Activated CD8-positive, alpha-beta T cell treated with anti-CD3 and anti-CD28 coated beads, Interleukin-2, amount 10 ng/mL, durations not matched to agents 7 days and 5 days (primary cell): ENCODE measurements around the gene MFSD6. TPM values are rescaled to one million over a fixed set of nuclear protein-coding genes. Genes with fewer than 3 reads are reported as not detected.
"Not testable (repeated sequence)": the region's sequence is repeated elsewhere in the genome, so short reads cannot be mapped to it uniquely, and the experiment has no call there.

Source experiments
- ATAC-seq: fragments of 150-1000 bp; cut with Tn5 transposase; one replicate; pipeline ENCODE4 v1.10.0; 2021; ENCODE audit warnings: moderate library complexity
- CTCF ChIA-PET: fragments of 350-600 bp; sonication (Branson Sonifier 250); formaldehyde crosslinking; loops from one replicate; lab custom pipeline; 2021; ENCODE audit warnings: antibody characterized with exemption; lab: Charles Lee
- POLR2A ChIA-PET: fragments of 350-600 bp; sonication (Branson Sonifier 250); formaldehyde crosslinking; loops from one replicate; lab custom pipeline; 2021; ENCODE audit warnings: antibody characterized with exemption; lab: Charles Lee
- DNase-seq: peaks from one replicate; pipeline ENCODE4 v3.0.0-alpha.2; 2020
- H3K27ac Mint-ChIP-seq: one replicate; pipeline ENCODE4 v1.8.0; 2021; ENCODE audit warnings: mild to moderate bottlenecking, mixed read lengths
- H3K27me3 Mint-ChIP-seq: one replicate; pipeline ENCODE4 v1.8.0; 2021; ENCODE audit warnings: low read depth, mixed read lengths
- H3K36me3 Mint-ChIP-seq: one replicate; pipeline ENCODE4 v1.8.0; 2021; ENCODE audit warnings: low read depth, mixed read lengths
- H3K4me1 Mint-ChIP-seq: one replicate; pipeline ENCODE4 v1.8.0; 2021; ENCODE audit warnings: low read depth, mixed read lengths
- H3K4me3 Mint-ChIP-seq: one replicate; pipeline ENCODE4 v1.8.0; 2021; ENCODE audit warnings: mild to moderate bottlenecking, mixed read lengths
- H3K9me3 Mint-ChIP-seq: one replicate; pipeline ENCODE4 v1.8.0; 2022; ENCODE audit warnings: mixed read lengths; ENCODE audit not compliant: insufficient read depth
- total RNA-seq, 2 experiments: library from RNA; stranded (reverse); gene quantifications; one replicate each; pipeline ENCODE4 v1.2.3, GENCODE V29; 2021

Gene MFSD6
- total RNA-seq: 10 to 100 TPM; 51.8 to 53.2 TPM

- ATAC-seq: peak; percentile 62
- H3K27ac Mint-ChIP-seq: peak within 1 kb of the TSS; percentile 94
- H3K9me3 Mint-ChIP-seq: no peaks in the 10 kb centered on the region
- CTCF ChIA-PET: interaction anchor here (1.1 to 1.6 kb wide), 4 partner anchors 8 to 63 kb away, joined by 4 to 6 read pairs (median 4); no protein-coding TSS in a partner anchor
- DNase-seq: peak; percentile 70
- peaks cover 30% of the 10 kb centered on the region for H3K4me1 Mint-ChIP-seq
- peaks cover 15% of the 10 kb centered on the region for H3K36me3 Mint-ChIP-seq
- peak within 1 kb of the TSS; percentile 87 for H3K4me3 Mint-ChIP-seq
- POLR2A ChIA-PET: interaction anchor here (0.8 to 2.7 kb wide), 17 partner anchors 8 to 645 kb away, joined by 3 to 34 read pairs (median 5); partner anchors contain the start of genes GLS, NEMP2 and OSGEPL1
- no peaks in the 10 kb centered on the region for H3K27me3 Mint-ChIP-seq
Observed at GRCh38 chr2:190407662-190408537, at the start of gene MFSD6. Gene MFSD6 (plus strand): TSS chr2:190408355. CDS start chr2:190436030, 27,675 bp downstream.

GRCh38 chr2:190358655-190359448 is 49.3 kb upstream of the MFSD6 start:
- not testable (repeated sequence) for ATAC-seq, H3K36me3 Mint-ChIP-seq, H3K9me3 Mint-ChIP-seq, DNase-seq, H3K4me3 Mint-ChIP-seq, H3K27me3 Mint-ChIP-seq
- H3K27ac Mint-ChIP-seq: peak overlapping the region; percentile 53
- peaks cover 18% of the 10 kb centered on the region for H3K4me1 Mint-ChIP-seq
- POLR2A ChIA-PET: interaction anchor here (1.2 kb wide), 3 partner anchors 14 to 49 kb away, joined by 4 to 10 read pairs (median 6); partner anchors contain the start of genes HIBCH and MFSD6
- CTCF ChIA-PET: interaction anchor here (0.6 to 2.2 kb wide), 5 partner anchors 11 to 322 kb away, joined by 3 to 9 read pairs (median 5); partner anchors contain the start of gene INPP1

- Mint-ChIP-seq H3K9me3 (no peaks in the 10 kb centered on the region), H3K36me3 (peaks cover 3% of the 10 kb centered on the region), H3K27me3 (no peaks in the 10 kb centered on the region), H3K4me3 (peak overlapping the region; percentile 89), H3K27ac (no peak overlapping the region), H3K4me1 (peaks cover 18% of the 10 kb centered on the region)
- ATAC-seq (no peak), DNase-seq (no peak)
- CTCF ChIA-PET: interaction anchor here (0.8 to 2.2 kb wide), 5 partner anchors 9 to 598 kb away, joined by 3 to 7 read pairs (median 4); partner anchors contain the start of gene OSGEPL1
- POLR2A ChIA-PET: interaction anchor here (1.2 kb wide), 1 partner anchor 41 kb away, joined by 4 read pairs; the partner anchor contains the start of gene HIBCH
Observed at GRCh38 chr2:190360561-190360960, 47.6 kb upstream of the MFSD6 start.

GRCh38 chr2:190360965-190361364 is 47.2 kb upstream of the MFSD6 start:
- Mint-ChIP-seq H3K27me3 (no peaks in the 10 kb centered on the region), H3K36me3 (peaks cover 3% of the 10 kb centered on the region), H3K27ac (no peak overlapping the region), H3K9me3 (no peaks in the 10 kb centered on the region), H3K4me3 (peak overlapping the region; percentile 89), H3K4me1 (peaks cover 18% of the 10 kb centered on the region)
- ATAC-seq (no peak), DNase-seq (no peak)
- POLR2A ChIA-PET: no interaction called here
- CTCF ChIA-PET: interaction anchor here (1.1 to 2.2 kb wide), 4 partner anchors 9 to 598 kb away, joined by 3 to 7 read pairs (median 6); partner anchors contain the start of gene OSGEPL1

- ATAC-seq (no peak), DNase-seq (no peak)
- no peak overlapping the region for H3K27ac Mint-ChIP-seq
- peaks cover 18% of the 10 kb centered on the region for H3K4me1 Mint-ChIP-seq
- H3K27me3 Mint-ChIP-seq: no peaks in the 10 kb centered on the region
- H3K4me3 Mint-ChIP-seq: no peak overlapping the region
- no peaks in the 10 kb centered on the region for H3K9me3 Mint-ChIP-seq
- POLR2A ChIA-PET: no interaction called here
- CTCF ChIA-PET: interaction anchor here (1.6 to 2.2 kb wide), 3 partner anchors 8 to 42 kb away, joined by 4 to 7 read pairs (median 7); partner anchors contain the start of gene HIBCH
- H3K36me3 Mint-ChIP-seq: peaks cover 3% of the 10 kb centered on the region
Observed at GRCh38 chr2:190361572-190361971, 46.6 kb upstream of the MFSD6 start.

GRCh38 chr2:190362894-190363293 is 45.3 kb upstream of the MFSD6 start:
- Mint-ChIP-seq H3K27me3 (no peaks in the 10 kb centered on the region), H3K4me1 (peaks cover 18% of the 10 kb centered on the region), H3K4me3 (no peak overlapping the region), H3K36me3 (peaks cover 3% of the 10 kb centered on the region), H3K9me3 (no peaks in the 10 kb centered on the region), H3K27ac (no peak overlapping the region)
- DNase-seq (no peak), ATAC-seq (no peak)
- CTCF ChIA-PET: interaction anchor here (1.6 kb wide), 1 partner anchor 43 kb away, joined by 4 read pairs; the partner anchor contains the start of gene HIBCH
- POLR2A ChIA-PET: no interaction called here

GRCh38 chr2:190365499-190366204 is 42.5 kb upstream of the MFSD6 start:
- POLR2A ChIA-PET: interaction anchor here (0.8 kb wide), 1 partner anchor 46 kb away, joined by 4 read pairs; the partner anchor contains the start of gene HIBCH
- DNase-seq: no peak
- Mint-ChIP-seq H3K4me1 (peaks cover 7% of the 10 kb centered on the region), H3K27me3 (no peaks in the 10 kb centered on the region), H3K27ac (no peak overlapping the region), H3K4me3 (no peak overlapping the region), H3K36me3 (peaks cover 13% of the 10 kb centered on the region), H3K9me3 (no peaks in the 10 kb centered on the region)
- CTCF ChIA-PET: interaction anchor here (0.6 to 1.8 kb wide), 3 partner anchors 11 to 21 kb away, joined by 3 to 5 read pairs (median 3); no protein-coding TSS in a partner anchor
- ATAC-seq: no peak

GRCh38 chr2:190366248-190366753 is 41.9 kb upstream of the MFSD6 start:
- Mint-ChIP-seq H3K27ac (no peak overlapping the region), H3K27me3 (no peaks in the 10 kb centered on the region), H3K36me3 (peaks cover 13% of the 10 kb centered on the region), H3K9me3 (no peaks in the 10 kb centered on the region), H3K4me3 (no peak overlapping the region), H3K4me1 (peaks cover 5% of the 10 kb centered on the region)
- ATAC-seq: no peak
- ChIA-PET POLR2A (no interaction called here), CTCF (interaction anchor here (0.7 to 1.4 kb wide), 2 partner anchors 10 to 22 kb away, joined by 3 to 4 read pairs; partner anchors contain the start of gene INPP1)
- DNase-seq: no peak

- ChIA-PET CTCF (interaction anchor here (0.5 to 1.4 kb wide), 2 partner anchors 23 to 604 kb away, joined by 3 to 4 read pairs; partner anchors contain the start of gene INPP1), POLR2A (interaction anchor here (1.0 kb wide), 1 partner anchor 167 kb away, joined by 3 read pairs; no protein-coding TSS in a partner anchor)
- H3K4me3 Mint-ChIP-seq: no peak overlapping the region
- H3K4me1 Mint-ChIP-seq: peaks cover 1% of the 10 kb centered on the region
- ATAC-seq: no peak
- H3K27ac Mint-ChIP-seq: no peak overlapping the region
- no peaks in the 10 kb centered on the region for H3K9me3 Mint-ChIP-seq
- no peak for DNase-seq
- H3K36me3 Mint-ChIP-seq: peaks cover 11% of the 10 kb centered on the region
- no peaks in the 10 kb centered on the region for H3K27me3 Mint-ChIP-seq
Observed at GRCh38 chr2:190367091-190367490, 41.1 kb upstream of the MFSD6 start.

GRCh38 chr2:190369635-190370034 is 38.5 kb upstream of the MFSD6 start:
- no peaks in the 10 kb centered on the region for H3K9me3 Mint-ChIP-seq
- no peak for ATAC-seq
- ChIA-PET POLR2A (interaction anchor here (0.9 kb wide), 1 partner anchor 10 kb away, joined by 3 read pairs; no protein-coding TSS in a partner anchor), CTCF (interaction anchor here (1.0 to 2.6 kb wide), 5 partner anchors 9 to 281 kb away, joined by 3 to 7 read pairs (median 5); no protein-coding TSS in a partner anchor)
- no peaks in the 10 kb centered on the region for H3K27me3 Mint-ChIP-seq
- no peak overlapping the region for H3K4me3 Mint-ChIP-seq
- no peak overlapping the region for H3K27ac Mint-ChIP-seq
- DNase-seq: no peak
- H3K36me3 Mint-ChIP-seq: peaks cover 9% of the 10 kb centered on the region
- no peaks in the 10 kb centered on the region for H3K4me1 Mint-ChIP-seq
